ENCODE data around the gene GSPT1. TPM values are rescaled to one million over a fixed set of nuclear protein-coding genes. Genes with fewer than 3 reads are reported as not detected.
"Not testable (repeated sequence)": the region's sequence is repeated elsewhere in the genome, so short reads cannot be mapped to it uniquely, and the experiment has no call there.

Gene GSPT1
- total RNA-seq, 1 donor from 2014 or later: 32.1 TPM

DNA sequence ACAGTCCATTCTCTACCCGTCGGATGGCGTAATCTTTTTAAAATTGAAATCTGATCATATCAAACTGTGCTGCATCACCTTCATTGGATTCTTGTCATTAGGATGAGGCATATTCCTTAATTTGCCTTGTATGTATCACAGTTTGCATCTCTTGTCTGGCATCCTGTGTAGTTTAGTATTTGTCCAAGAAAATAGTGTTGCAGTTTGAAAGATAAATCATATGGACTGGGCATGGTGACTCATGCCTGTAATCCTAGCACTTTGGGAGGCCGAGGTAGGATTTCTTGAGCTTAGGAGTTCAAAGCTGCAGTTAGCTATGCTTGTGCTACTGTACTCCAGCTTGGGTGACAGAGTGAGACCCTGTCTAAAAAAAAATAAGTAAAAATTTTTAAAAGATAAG is 58.6 kb downstream of the GSPT1 start:
- peak in 1 of 2 donors; percentile 6 for DNase-seq (ENCODE audit: low read depth in 2 of 2)

DNA sequence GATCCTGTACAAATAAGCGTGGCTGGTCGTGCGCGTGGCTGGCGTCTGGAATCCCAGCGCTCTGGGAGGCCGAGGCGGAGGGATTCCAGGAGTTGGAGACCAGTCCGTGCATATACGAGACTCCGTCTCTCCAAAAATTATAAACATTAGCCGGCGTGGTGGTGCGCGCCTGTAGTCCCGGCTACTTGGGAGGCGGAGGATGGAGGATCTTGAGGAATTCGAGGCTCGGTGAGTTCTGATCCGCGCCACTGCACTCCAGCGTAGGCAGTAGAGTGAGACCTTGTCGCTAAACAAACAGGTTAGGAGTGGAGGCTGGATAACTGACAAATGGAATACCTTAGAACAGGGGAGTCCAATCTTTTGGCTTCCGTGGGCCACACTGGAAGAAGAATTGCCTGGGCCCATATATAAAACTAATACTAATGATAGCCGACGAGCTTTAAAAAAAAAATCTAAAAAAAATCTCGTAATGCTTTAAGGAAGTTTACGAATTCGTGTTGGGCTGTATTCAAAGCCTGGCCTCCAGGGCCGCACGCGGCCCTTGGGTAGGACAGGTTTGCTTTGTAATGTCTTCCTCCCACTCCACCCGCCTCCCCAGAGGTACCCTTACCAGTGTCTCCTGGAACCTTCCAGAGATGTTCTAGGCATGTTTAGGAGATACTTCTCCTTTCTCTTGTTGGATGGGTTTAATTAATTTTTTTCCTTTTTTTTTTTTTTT is 63.5 kb downstream of the GSPT1 start:
- no peak for DNase-seq (ENCODE audit: low read depth in 2 of 2)

DNA sequence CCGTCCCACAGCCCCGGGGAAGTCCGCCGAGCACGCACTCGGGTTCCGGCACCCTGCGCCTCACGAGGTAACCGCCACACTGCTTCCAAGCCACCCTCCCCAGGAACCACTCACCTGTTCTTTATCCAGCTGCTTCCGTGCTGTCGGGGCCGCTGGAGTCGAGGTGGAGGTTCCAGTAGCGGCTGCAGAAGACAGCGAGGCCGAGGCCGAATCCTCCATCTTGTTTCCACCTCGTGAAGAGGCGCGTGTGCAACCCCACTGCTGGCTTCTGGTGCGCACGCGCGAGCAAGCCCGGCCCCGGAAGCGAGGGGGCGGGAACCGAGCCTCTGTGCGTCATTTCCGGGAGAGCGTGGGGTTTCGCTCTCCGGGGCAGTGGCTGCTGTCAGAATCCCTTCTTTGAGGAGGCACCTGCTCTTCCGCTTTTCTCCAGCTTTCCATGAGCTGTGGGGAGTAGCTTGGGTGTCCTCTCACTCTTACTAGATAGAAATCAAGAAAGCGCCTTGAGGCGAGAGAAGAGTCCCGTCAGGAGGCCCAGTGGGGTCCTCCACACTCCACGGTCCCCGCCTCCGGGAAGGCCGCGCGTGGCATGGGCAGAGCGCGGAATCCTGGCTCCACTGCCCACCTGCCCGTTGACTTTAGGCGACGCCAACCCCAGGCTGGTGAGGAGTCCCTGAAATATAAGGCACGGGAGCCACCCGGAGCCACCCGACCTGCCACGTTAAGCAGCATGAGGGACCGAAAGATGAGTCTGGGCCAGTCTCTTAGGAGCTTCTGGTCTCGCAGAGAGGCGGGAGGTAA is 64.3 kb downstream of the GSPT1 start, which contains the start of gene RSL1D1:
TSS of gene RSL1D1 (minus strand) at position 249 of the 798 bp plus-strand sequence. CDS start at position 219, 30 bp downstream.
- DNase-seq (ENCODE audit: low read depth in 2 of 2): peak; percentile 96 to 97

DNA sequence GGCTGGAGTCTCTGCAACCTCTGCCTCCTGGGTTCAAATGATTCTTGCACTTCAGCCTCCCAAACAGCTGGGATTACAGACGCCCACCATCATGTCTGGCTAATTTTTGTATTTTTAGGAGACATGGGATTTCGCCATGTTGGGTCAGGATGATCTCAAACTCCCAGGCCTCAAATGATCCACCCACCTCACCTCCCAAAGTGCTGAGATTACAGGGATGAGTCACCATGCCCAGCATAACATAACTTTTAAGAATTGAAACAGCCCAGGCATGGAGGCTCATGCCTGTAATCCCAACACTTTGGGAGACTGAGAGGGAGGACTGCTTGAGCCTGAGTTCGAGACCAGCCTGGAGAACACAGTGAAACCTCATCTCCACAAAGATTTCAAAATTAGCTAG is 66.9 kb downstream of the GSPT1 start:
- DNase-seq (ENCODE audit: low read depth in 2 of 2): no peak

DNA sequence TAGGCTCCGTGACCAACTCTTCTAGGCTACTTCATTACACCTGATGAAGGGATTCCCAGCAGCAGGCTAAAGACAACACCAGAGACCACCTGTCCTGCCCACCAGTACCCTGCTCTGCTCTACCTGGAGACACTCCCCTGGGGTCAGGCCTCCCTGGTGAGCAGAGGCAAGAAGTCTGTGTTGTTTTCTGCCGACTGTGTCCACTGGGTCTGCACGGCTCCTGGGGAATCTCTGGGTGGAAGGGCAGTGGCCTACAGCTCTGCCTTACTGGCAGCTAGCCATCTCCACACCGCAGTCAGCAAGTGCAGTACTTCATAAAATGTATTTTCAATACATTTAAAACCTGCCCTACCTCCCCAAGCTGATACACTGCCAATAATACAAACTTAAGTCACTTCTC is 71.3 kb downstream of the GSPT1 start:
- DNase-seq (ENCODE audit: low read depth in 2 of 2): no peak

DNA sequence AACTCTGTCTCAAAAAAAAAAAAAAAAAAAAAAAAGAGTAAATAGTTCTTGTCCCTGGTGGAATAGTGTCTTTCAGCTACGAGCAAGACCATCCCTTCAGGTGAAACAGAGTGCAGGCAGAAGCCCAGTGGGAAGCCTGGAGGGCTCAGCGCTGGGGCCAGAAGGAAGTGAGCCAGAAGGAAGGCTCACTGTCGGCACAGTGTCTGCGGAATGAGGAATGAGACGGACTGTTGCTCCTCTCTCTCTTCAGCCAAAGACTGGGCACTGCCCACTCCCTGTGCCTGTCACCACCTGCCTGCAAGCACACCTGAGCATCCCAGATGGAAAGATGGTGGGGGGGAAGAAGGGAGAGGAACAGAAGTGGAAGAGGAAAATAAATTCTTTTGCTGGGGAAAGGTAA is 71.9 kb downstream of the GSPT1 start:
- no peak for DNase-seq (ENCODE audit: low read depth in 2 of 2)

DNA sequence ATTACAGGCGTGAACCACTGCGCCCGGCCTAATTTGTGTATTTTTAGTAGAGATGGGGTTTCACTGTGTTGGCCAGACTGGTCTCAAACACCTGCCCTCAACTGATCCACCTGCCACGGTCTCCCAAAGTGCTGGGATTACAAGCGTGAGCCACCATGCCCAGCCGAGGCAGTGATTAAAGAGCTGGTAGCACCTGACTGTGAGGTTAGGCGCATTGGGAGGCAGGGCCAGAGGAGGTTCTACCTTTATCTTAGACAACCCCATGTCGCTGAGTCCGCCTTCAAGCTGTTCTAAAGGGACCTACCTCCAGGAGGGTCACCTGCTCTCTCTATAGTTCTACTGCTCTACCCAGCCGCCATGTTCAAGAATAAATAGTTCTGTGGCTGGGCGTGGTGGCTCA is 72.5 kb downstream of the GSPT1 start:
- no peak for DNase-seq (ENCODE audit: low read depth in 2 of 2)

DNA sequence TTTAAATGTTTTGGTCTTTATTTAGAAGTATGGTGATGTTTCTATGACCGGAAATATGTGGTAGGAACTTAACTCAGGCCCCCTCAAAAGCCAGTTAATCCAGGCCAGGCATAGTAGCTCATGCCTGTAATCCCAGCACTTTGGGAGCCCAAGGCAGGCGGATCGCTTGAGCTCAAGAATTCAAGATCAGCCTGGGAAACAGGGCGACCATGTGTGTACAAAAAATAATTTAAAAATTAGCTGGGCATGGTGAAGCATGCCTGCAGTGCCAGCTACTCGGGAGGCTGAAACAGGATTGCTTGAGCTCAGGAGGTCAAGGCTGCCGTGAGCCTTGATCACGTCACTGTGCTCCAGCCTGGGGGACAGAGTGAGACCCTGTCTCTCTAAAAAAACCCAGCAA is 74.7 kb downstream of the GSPT1 start:
- DNase-seq (ENCODE audit: low read depth in 2 of 2): no peak

DNA sequence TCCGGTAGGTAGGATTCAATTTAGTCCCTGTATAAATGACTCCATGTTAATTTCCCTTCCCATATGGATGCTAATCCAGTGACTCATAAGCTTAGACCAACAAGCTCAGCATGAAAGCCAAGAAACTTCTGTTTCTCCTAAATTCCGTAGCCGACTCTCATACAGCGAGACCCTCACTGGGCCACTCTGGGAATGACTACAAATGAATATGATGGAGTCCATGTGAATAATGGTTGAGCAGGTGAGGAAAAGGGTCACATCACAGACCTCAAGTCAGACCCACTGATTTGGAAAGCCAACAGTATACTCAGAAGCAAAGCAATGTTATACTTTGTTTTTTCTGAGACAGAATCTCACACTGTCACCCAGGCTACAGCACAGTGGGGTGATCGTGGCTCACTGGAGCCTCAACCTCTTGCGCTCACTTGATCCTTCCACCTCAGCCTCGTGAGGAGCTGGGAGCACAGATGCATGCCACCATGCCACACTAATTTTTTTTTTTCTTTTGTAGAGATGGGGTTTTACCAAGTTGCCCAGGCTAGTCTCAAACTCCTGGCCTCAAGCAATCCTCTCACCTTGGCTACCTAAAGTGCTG is 79.0 kb downstream of the GSPT1 start:
- DNase-seq (ENCODE audit: low read depth in 2 of 2): peak in 1 of 2 donors; percentile 60

DNA sequence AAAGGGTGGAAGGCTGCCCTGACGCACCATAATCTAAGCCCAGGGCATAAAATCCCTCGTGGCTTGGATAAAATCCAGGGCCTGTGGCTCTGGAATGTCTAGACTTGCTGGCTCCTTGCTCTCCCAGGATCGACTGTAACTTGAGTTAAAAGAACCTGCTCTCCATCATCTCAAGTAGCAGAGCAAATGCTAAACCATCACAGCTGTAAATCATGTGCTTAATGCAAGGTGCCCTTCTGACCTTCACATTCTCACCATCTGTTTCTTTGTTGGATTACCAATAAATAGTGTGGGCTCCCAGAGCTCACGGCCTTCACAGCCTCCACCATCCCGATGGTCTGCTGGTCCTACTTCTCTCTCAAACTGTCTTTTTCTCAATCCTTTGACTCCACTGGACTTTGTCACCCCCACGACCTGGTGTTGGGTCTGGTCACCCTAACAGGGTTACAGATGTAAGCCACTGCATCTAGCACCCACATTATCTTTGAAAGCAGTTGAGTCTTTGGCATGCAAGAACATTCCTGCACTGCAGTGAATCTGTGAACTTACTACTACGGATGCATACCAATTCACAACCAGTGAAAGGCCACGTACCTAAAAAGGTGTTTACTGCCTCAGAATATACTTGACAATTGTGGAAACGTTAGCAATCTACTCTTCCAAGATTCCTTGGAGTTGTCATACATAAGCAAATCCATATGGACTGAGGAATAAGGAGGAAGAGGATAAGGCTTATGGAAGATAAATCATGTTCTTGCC is 79.7 kb downstream of the GSPT1 start:
- peak in 1 of 2 donors; percentile 8 for DNase-seq (ENCODE audit: low read depth in 2 of 2)

DNA sequence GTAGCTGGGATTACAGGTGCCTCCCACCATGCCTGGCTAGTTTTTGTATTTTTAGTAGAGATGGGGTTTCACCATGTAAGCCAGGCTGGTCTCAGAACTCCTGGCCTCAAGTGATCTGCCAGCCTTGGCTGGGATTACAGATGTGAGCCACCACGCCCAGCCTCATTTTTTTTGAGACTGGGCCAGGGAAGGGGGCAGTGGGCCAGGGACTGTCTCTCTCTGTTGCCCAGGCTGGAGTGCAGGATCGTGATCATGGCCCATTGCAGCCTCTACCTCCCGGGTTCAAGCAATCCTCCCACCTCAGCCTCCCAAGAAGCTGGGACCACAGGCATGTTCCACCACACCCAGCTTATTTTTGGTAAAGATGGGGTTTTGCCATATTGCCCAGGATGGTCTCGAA is 80.4 kb downstream of the GSPT1 start:
- DNase-seq (ENCODE audit: low read depth in 2 of 2): no peak

DNA sequence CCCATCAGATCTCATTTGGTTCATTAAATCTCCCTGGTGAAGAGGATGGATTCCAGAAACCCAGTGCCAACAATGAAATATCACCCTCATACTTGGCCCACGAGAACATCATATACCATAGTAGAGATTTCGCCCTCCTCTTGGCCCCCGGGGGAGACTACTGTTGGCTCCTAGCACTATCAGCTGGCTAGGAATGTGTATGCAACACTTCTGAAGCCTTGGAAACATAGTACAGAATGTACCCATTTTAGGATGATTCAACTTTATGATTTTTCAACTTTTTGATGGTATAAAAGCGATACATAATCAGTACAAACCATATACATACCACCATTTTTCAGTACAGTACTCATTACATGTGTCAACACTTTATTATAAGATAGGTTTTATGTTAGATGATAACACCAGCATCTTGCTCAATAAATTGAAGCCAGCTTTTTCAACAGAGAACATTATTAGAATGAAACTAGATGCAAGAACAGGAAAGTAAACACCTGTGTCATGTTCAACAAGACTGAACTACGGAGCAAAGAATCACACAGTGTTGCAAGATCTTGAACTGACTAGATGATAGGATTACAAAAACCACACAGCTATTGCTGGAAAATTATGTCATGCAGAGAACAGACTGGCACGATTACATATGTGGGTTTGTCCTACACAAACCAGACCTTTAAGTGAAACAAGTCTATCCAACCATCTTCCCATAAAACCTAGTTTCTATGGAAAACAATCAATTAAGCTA is 81.6 kb downstream of the GSPT1 start:
- no peak for DNase-seq (ENCODE audit: low read depth in 2 of 2)

DNA sequence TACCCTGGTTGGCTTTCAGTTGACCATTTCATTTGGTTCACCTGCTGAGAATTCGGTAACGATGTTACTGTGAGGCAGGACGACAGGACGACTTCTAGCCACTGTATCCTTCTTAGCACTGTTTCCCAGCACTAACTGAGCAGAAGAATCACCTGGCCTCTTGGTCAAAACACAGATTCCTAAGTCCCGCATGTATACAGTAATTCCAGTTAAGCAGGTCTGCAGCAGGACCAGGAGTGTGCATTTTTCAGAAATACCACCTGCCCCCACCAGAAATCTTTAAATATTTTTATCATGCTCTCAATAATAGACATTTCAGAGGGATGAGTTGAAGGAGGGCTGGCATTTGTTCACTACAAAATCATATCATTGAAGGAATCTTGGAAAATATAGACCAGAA is 87.1 kb downstream of the GSPT1 start:
- no peak for DNase-seq (ENCODE audit: low read depth in 2 of 2)

DNA sequence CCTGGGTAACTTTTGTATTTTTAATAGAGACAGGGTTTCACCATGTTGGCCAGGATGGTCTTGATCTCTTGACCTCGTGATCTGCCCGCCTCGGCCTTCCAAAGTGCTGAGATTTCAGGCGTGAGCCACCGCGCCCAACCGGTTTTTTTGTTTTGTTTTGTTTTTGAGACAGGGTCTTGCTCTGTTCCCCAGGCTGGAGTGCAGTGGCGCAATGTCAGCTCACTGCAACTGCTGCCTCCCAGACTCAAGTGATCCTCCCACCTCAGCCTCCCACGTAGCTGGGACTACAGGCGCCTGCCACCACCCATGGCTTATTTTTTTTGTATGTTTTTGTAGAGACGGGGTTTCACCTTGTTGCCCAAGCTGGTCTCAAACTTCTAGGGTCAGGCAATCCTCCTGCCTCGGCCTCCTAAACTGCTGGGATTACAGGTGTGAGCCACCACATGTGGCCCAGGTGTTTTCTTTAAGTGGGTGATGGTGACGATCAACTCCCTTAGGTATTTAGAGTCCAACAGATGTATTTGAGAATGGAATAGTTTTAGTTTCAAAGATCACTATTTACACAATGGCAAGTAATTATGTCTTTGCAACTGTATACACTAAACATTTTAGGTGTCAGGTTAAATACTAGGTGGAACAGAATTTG is 90.1 kb downstream of the GSPT1 start:
- DNase-seq (ENCODE audit: low read depth in 2 of 2): not testable (repeated sequence)

DNA sequence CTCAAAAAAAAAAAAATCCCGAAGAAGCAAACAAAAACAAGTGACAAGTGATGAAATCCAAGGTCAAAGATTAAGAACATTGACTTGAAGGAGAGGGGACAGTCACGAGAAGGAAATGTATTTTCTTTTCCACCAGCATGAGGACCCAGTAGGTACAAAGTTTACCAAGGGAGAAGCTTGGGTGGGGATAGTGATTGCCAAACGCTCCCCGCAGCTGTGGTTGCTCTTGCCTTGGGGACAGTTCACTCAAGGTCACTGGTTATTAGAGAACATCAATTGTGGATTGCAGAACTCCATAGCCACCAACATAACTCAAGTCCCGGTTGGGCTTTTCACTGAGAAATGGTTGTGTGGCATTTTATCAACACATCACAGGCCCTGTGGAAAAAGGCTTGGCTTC is 91.4 kb downstream of the GSPT1 start:
- peak in 1 of 2 donors; percentile 20 for DNase-seq (ENCODE audit: low read depth in 2 of 2)

DNA sequence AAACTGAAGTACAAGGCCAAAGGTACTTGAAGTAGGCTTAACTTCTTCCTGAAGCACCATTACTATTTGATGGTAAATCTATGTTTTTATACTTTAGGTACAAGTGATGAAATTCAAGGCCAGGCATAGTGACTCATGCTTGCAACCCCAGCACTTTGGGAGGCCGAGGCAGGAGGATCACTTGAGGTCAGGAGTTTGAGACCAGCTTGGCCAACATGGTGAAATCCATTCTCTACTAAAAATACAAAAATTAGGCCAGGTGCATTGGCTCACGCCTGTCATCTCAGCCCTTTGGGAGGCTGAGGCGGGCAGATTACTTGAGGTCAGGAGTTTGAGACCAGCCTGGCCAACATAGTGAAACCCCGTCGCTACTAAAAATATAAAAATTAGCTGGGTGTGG is 92.1 kb downstream of the GSPT1 start:
- DNase-seq (ENCODE audit: low read depth in 2 of 2): not testable (repeated sequence)

DNA sequence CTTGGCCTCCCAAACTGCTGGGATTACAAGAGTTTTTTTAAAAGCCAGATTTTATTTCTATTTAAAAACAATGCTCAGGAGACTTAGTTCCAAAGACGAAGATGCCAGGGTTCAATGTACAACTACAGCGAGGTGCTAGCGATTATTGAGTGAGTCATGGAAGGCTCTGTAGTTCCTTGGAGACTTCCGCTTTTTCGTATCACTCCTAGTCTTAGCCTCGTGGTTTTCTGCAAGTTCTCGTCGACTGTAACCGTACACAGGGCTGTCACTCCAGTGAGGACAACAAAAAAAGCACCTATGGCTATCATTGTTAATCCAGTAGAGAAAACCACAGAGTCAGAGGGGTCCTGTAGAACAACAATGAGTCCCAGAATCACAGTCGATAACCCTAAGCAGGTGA is 96.0 kb downstream of the GSPT1 start:
- no peak for DNase-seq (ENCODE audit: low read depth in 2 of 2)

DNA sequence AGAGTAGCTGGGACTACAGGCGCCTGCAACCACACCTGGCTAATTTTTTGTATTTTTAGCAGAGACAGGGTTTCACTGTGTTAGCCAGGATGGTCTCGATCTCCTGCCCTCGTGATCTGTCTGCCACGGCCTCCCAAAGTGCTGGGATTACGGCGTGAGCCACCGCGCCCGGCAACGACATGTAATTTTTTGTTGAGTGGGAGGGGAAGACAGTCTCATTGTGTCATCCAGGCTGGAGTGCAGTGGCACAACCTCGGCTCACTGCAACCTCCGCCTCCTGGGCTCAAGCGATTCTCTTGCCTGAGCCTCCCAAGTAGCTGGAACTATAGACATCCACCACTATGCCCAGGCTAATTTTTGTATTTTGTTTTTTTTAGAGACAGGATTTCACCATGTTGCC is 96.8 kb downstream of the GSPT1 start:
- DNase-seq (ENCODE audit: low read depth in 2 of 2): not testable (repeated sequence)
